Transverse colon (tissue), 4 donors: ENCODE measurements around the gene BET1L. TPM values are rescaled to one million over a fixed set of nuclear protein-coding genes. Genes with fewer than 3 reads are reported as not detected.

Source experiments
- DNase-seq: peaks from one replicate; pipeline ENCODE4 v3.0.0-alpha.2; 2019
- H3K27ac ChIP-seq, 4 donors: fragments of 200-600 bp; sonication (generic); 2 replicates each; pipeline ENCODE4 v1.5.1; 2016 to 2018; ENCODE audit warnings: inconsistent platforms in 4 of 4
- H3K27me3 ChIP-seq: fragments of 200-600 bp; sonication (generic); 2 replicates; pipeline ENCODE4 v1.5.1; 2017; ENCODE audit warnings: inconsistent platforms
- H3K36me3 ChIP-seq, 4 donors: fragments of 200-600 bp; sonication (generic); 2 replicates each; pipeline ENCODE4 v1.5.1; 2017 to 2019; ENCODE audit warnings: inconsistent platforms in 4 of 4
- H3K4me1 ChIP-seq, 4 donors: fragments of 200-600 bp; sonication (generic); 2 replicates each; pipeline ENCODE4 v1.5.1; 2017 to 2020; ENCODE audit warnings: inconsistent platforms in 4 of 4
- H3K4me3 ChIP-seq, 4 donors: fragments of 200-600 bp; sonication (generic); 1 replicate in 1 of 4; 2 replicates in 3 of 4; pipeline versions ENCODE4 v1.5.1 to v1.6.1; 2017 to 2019; ENCODE audit warnings: inconsistent platforms in 4 of 4
- H3K9me3 ChIP-seq, 2 donors: fragments of 200-600 bp; sonication (generic); 2 replicates each; pipeline ENCODE4 v1.5.1; 2017 to 2019; ENCODE audit warnings: inconsistent platforms in 2 of 2
- CTCF ChIP-seq, 5 experiments: fragments of 200-600 bp in 3 of 5; fragments of 450-650 bp in 2 of 5; sonication (generic) in 3 of 5; IDR thresholded peaks; 1 replicate in 2 of 5; 2 replicates in 3 of 5; pipeline ENCODE4 v1.5.1; 2016 to 2017; ENCODE audit warnings: antibody characterized with exemption in 5 of 5, inconsistent platforms in 3 of 5, mild to moderate bottlenecking in 2 of 5, moderate library complexity in 1 of 5
- EP300 ChIP-seq: sonication (generic); formaldehyde crosslinking; IDR thresholded peaks from one replicate; pipeline ENCODE4 v1.6.1; 2017; ENCODE audit warnings: antibody characterized with exemption, low read depth
- POLR2A ChIP-seq: fragments of 450-650 bp; IDR thresholded peaks from one replicate; pipeline ENCODE4 v1.6.1; 2016; ENCODE audit warnings: antibody characterized with exemption, mild to moderate bottlenecking, moderate library complexity
- POLR2AphosphoS5 ChIP-seq, 3 donors: sonication (generic); formaldehyde crosslinking; IDR thresholded peaks; one replicate each; pipeline ENCODE4 v1.6.1; 2016; ENCODE audit warnings: antibody characterized with exemption in 3 of 3
- WGBS, 2 donors: methylation state at CpG; one replicate each; pipeline ENCODE4 v1.1.5; 2018; ENCODE audit warnings: low coverage in 1 of 2; 5-methylcytosine and 5-hydroxymethylcytosine counted together
- in situ Hi-C, 4 donors: fragments of 200-750 bp; cut with MboI; loops; one replicate each; pipeline versions ENCODE4 v1.15.0 to v1.15.1; 2017; ENCODE audit warnings: low sequenced_read_pairs in 3 of 4, low pct_ligation_motif_present in 1 of 4, low pct_unique_long_range_greater_than_20kb in 1 of 4
- intact Hi-C: fragments of 100-400 bp; cut with DNase I; formaldehyde crosslinking; loops from one replicate; pipeline ENCODE4 v1.15.1; 2023; ENCODE audit warnings: low total_unique reads
- total RNA-seq, 4 donors: library from RNA; depleted of rRNA; stranded (reverse); fragments of >200 nt; gene quantifications; one replicate each; pipeline ENCODE4 v1.1.0, GENCODE V29; 2016

Gene BET1L
- total RNA-seq, 4 donors from 2014 or later = 31.8 to 111 (median 36.6) TPM

DNA sequence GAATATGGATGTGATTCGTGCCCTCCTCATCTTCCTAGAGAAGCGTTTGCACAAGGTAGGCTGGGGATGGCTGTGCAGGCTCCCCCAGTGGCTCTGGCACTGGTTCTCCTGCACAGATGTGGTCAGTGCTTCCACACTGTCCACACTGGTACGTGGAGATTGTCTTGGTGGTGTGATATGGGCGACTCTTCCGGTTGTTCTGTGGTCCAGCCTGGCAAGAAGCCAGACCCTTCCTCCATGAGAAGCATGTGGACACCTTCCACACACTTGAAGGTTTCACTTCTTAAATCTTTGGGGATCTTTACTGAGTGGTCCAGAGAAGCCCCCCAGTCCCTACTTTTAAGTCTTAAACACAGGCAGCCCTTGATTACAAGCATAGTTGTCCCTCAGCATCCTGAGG lies 4.1 kb upstream of the BET1L start:
- in situ Hi-C loops = no loop called here
- no peak overlapping the region for H3K27ac ChIP-seq
- DNase-seq = no peak
- no peaks in the 10 kb centered on the region for H3K9me3 ChIP-seq
- no peaks in the 10 kb centered on the region for H3K27me3 ChIP-seq
- H3K4me1 ChIP-seq = peaks cover 14 to 29% (median 19%) of the 10 kb centered on the region in 4 donors
- 96% methylated on average over 5 of the region's 5 CpGs; no CpG with 5 or more reads in 1 of the 2 donors for WGBS, 2 donors
- H3K36me3 ChIP-seq = peaks cover 0 to 37% (median 15%) of the 10 kb centered on the region in 4 donors
- no peak for TF ChIP-seq POLR2AphosphoS5 (IDR thresholded peaks at IDR 0.05)
- no peak for TF ChIP-seq EP300
- no peak for TF ChIP-seq CTCF (IDR thresholded peaks at IDR 0.05)
- no peak for TF ChIP-seq POLR2A
- intact Hi-C loops = no loop called here
- H3K4me3 ChIP-seq = no peak overlapping the region

DNA sequence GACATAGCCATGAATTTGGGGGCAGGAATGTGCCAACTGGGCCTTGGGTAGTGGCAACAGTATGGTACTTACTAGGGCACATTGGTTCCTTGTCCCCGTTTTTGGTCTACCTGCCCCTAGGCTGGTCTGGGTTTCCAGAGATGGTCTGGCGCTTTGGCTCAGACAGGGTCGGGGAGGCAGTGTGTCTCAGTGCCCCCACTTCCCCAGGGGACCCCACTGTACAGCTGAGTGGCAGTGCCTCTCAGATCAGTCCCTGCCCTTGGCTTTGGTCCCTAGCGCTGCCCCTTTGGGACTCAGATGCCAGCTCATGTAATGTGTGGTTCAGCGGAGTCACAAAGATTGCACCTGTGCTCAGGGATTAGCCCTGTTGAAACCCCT lies 3.6 kb upstream of the BET1L start:
- DNase-seq = no peak
- no peak for TF ChIP-seq POLR2A
- no peak for TF ChIP-seq POLR2AphosphoS5 (IDR thresholded peaks at IDR 0.05)
- TF ChIP-seq CTCF (IDR thresholded peaks at IDR 0.05) = no peak
- no peak for TF ChIP-seq EP300
- Histone ChIP-seq H3K4me1 (peaks cover 19 to 34% (median 24%) of the 10 kb centered on the region in 4 donors), H3K27ac (no peak overlapping the region), H3K36me3 (peaks cover 0 to 37% (median 15%) of the 10 kb centered on the region in 4 donors), H3K9me3 (no peaks in the 10 kb centered on the region), H3K27me3 (no peaks in the 10 kb centered on the region), H3K4me3 (no peak overlapping the region)
- intact Hi-C loops = no loop called here
- in situ Hi-C loops = no loop called here
- WGBS, 2 donors = 93% methylated on average over 3 of the region's 5 CpGs; no CpG with 5 or more reads in 1 of the 2 donors

GRCh38 chr11:210122-210802 lies 3.1 kb upstream of the BET1L start:
- H3K4me1 ChIP-seq = peaks cover 24 to 40% (median 29%) of the 10 kb centered on the region in 4 donors
- no peaks in the 10 kb centered on the region for H3K9me3 ChIP-seq
- no peak for TF ChIP-seq EP300
- TF ChIP-seq POLR2AphosphoS5 (IDR thresholded peaks at IDR 0.05) = no peak
- TF ChIP-seq POLR2A = no peak
- TF ChIP-seq CTCF (IDR thresholded peaks at IDR 0.05) = no peak
- WGBS, 2 donors = 83% methylated on average over 9 of the region's 9 CpGs; no CpG with 5 or more reads in 1 of the 2 donors
- H3K36me3 ChIP-seq = peaks cover 0 to 34% (median 15%) of the 10 kb centered on the region in 4 donors
- DNase-seq = no peak
- peak overlapping the region in 3 of 4 donors; percentile 96 to 100 (median 97) for H3K27ac ChIP-seq
- intact Hi-C loops = no loop called here
- H3K27me3 ChIP-seq = no peaks in the 10 kb centered on the region
- H3K4me3 ChIP-seq = no peak overlapping the region
- in situ Hi-C loops = no loop called here

DNA sequence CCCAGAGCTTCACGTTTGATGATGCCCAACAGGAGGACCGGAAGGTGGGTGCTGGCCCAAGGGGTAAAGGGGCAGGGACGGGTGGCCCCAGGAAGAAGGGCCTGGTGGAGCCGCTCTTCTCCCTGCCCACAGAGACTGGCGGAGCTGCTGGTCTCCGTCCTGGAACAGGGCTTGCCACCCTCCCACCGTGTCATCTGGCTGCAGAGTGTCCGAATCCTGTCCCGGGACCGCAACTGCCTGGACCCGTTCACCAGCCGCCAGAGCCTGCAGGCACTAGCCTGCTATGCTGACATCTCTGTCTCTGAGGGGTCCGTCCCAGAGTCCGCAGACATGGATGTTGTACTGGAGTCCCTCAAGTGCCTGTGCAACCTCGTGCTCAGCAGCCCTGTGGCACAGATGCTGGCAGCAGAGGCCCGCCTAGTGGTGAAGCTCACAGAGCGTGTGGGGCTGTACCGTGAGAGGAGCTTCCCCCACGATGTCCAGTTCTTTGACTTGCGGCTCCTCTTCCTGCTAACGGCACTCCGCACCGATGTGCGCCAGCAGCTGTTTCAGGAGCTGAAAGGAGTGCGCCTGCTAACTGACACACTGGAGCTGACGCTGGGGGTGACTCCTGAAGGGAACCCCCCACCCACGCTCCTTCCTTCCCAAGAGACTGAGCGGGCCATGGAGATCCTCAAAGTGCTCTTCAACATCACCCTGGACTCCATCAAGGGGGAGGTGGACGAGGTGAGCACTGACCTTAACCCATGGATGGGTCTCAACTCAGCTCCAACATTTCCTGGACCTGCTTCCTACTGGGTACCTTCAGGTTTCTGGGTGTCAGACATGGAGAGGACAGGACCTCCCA lies 2.3 kb upstream of the BET1L start:
- 52% methylated on average over 25 of the region's 29 CpGs; no CpG with 5 or more reads in 1 of the 2 donors for WGBS, 2 donors
- DNase-seq = no peak
- Histone ChIP-seq H3K27me3 (no peaks in the 10 kb centered on the region), H3K9me3 (no peaks in the 10 kb centered on the region), H3K4me3 (peak overlapping the region; percentile 42 to 96 (median 88)), H3K36me3 (peaks cover 0 to 32% (median 15%) of the 10 kb centered on the region in 4 donors), H3K4me1 (peaks cover 27 to 42% (median 30%) of the 10 kb centered on the region in 4 donors), H3K27ac (peak overlapping the region; percentile 96 to 100 (median 98))
- in situ Hi-C loops = no loop called here
- intact Hi-C loops = no loop called here
- TF ChIP-seq POLR2AphosphoS5 (IDR thresholded peaks at IDR 0.05) (no peak), POLR2A (no peak), EP300 (no peak), CTCF (IDR thresholded peaks at IDR 0.05) (no peak)
